Calu3 (cell line): Measurements from ENCODE around the gene PEX1. TPM values are rescaled to one million over a fixed set of nuclear protein-coding genes. Genes with fewer than 3 reads are reported as not detected.
"Not testable (repeated sequence)": the region's sequence is repeated elsewhere in the genome, so short reads cannot be mapped to it uniquely, and the experiment has no call there.

ENCODE experiments used
- BruUV-seq: library from RNA; stranded (reverse); fragments of 400-500 nt; replicated peaks from 2 replicates; lab custom pipeline; 2021; lab: Mats Ljungman, UMichigan
- CTCF ChIA-PET: fragments of 300-600 bp; sonication (Branson Sonifier 250); formaldehyde crosslinking; loops from one replicate; lab custom pipeline; 2022; ENCODE audit warnings: antibody characterized with exemption; lab: Charles Lee
- DNase-seq: peaks from one replicate; pipeline ENCODE4 v3.0.0; 2022
- H3K27ac Mint-ChIP-seq: one replicate; pipeline ENCODE4 v1.8.0; 2022; ENCODE audit warnings: mixed read lengths; ENCODE audit not compliant: unreplicated experiment
- H3K27me3 Mint-ChIP-seq: one replicate; pipeline ENCODE4 v1.8.0; 2022; ENCODE audit warnings: mixed read lengths; ENCODE audit not compliant: unreplicated experiment
- H3K36me3 Mint-ChIP-seq: one replicate; pipeline ENCODE4 v1.8.0; 2022; ENCODE audit warnings: mild to moderate bottlenecking, moderate library complexity, mixed read lengths; ENCODE audit not compliant: insufficient read depth, unreplicated experiment
- H3K4me1 Mint-ChIP-seq: one replicate; pipeline ENCODE4 v1.8.0; 2022; ENCODE audit warnings: mild to moderate bottlenecking, low read depth, mixed read lengths; ENCODE audit not compliant: unreplicated experiment
- H3K4me3 Mint-ChIP-seq: one replicate; pipeline ENCODE4 v1.8.0; 2022; ENCODE audit warnings: mild to moderate bottlenecking, low read depth, moderate library complexity, mixed read lengths; ENCODE audit not compliant: unreplicated experiment
- H3K9me3 Mint-ChIP-seq: one replicate; pipeline ENCODE4 v1.8.0; 2022; ENCODE audit warnings: low read depth, mixed read lengths; ENCODE audit not compliant: unreplicated experiment
- CTCF ChIP-seq: fragments of 200-600 bp; IDR thresholded peaks from one replicate; pipeline ENCODE4 v1.8.0; 2022; ENCODE audit warnings: antibody characterized with exemption; ENCODE audit not compliant: unreplicated experiment
- intact Hi-C: fragments of 100-400 bp; cut with micrococcal nuclease; formaldehyde crosslinking; loops from one replicate; pipeline ENCODE4 v1.10.0; 2022; ENCODE audit not compliant: unreplicated experiment
- total RNA-seq: library from RNA; stranded (reverse); gene quantifications from 2 replicates; pipeline ENCODE4 v1.2.3, GENCODE V29; 2022

Gene PEX1
- total RNA-seq, 1 experiment from 2014 or later, result 10.1 TPM

GRCh38 chr7:92478711-92479110 is 49.6 kb downstream of the PEX1 start:
- CTCF ChIA-PET, result no interaction called here

GRCh38 chr7:92478095-92478494 is 50.2 kb downstream of the PEX1 start:
- Mint-ChIP-seq H3K27me3 (no peaks in the 10 kb centered on the region), H3K27ac (no peak overlapping the region), H3K4me1 (peaks cover 10% of the 10 kb centered on the region), H3K4me3 (no peak overlapping the region), H3K36me3 (no peaks in the 10 kb centered on the region), H3K9me3 (no peaks in the 10 kb centered on the region)
- DNase-seq, result no peak
- no TSS peak for BruUV-seq
- intact Hi-C loops, result no loop called here
- TF ChIP-seq CTCF, result no peak
- CTCF ChIA-PET, result no interaction called here

More at GRCh38 chr7:92478711-92479110, 49.6 kb downstream of the PEX1 start:
- Mint-ChIP-seq H3K9me3 (no peaks in the 10 kb centered on the region), H3K36me3 (no peaks in the 10 kb centered on the region), H3K27me3 (no peaks in the 10 kb centered on the region), H3K27ac (no peak overlapping the region), H3K4me1 (peaks cover 10% of the 10 kb centered on the region), H3K4me3 (no peak overlapping the region)
- no TSS peak for BruUV-seq
- DNase-seq, result no peak
- intact Hi-C loops, result no loop called here
- TF ChIP-seq CTCF, result no peak

GRCh38 chr7:92477681-92478080 is 50.6 kb downstream of the PEX1 start, which contains the start of gene ERVW-1:
Gene ERVW-1 (minus strand): TSS chr7:92477946. CDS start chr7:92470381, 7,565 bp downstream.
- BruUV-seq, H3K36me3 Mint-ChIP-seq, intact Hi-C loops, DNase-seq, H3K27ac Mint-ChIP-seq, H3K4me3 Mint-ChIP-seq, H3K9me3 Mint-ChIP-seq, H3K27me3 Mint-ChIP-seq, H3K4me1 Mint-ChIP-seq, CTCF ChIA-PET: not testable (repeated sequence)

- H3K27me3 Mint-ChIP-seq, intact Hi-C loops, H3K27ac Mint-ChIP-seq, H3K36me3 Mint-ChIP-seq, H3K9me3 Mint-ChIP-seq, DNase-seq, H3K4me3 Mint-ChIP-seq, BruUV-seq, H3K4me1 Mint-ChIP-seq: not testable (repeated sequence)
- CTCF ChIA-PET, result interaction anchor here (0.5 to 0.6 kb wide), 2 partner anchors 114 to 278 kb away, joined by 3 to 4 read pairs; partner anchors contain the start of gene FAM133B
Measured at GRCh38 chr7:92475851-92476590, 52.3 kb downstream of the PEX1 start.

GRCh38 chr7:92475261-92475770 is 53.0 kb downstream of the PEX1 start:
- DNase-seq, H3K4me3 Mint-ChIP-seq, H3K4me1 Mint-ChIP-seq, intact Hi-C loops, H3K36me3 Mint-ChIP-seq, H3K9me3 Mint-ChIP-seq, BruUV-seq, H3K27me3 Mint-ChIP-seq, H3K27ac Mint-ChIP-seq: not testable (repeated sequence)
- CTCF ChIA-PET, result interaction anchor here (0.5 to 0.6 kb wide), 2 partner anchors 115 to 278 kb away, joined by 3 to 4 read pairs; partner anchors contain the start of gene FAM133B

- BruUV-seq, H3K9me3 Mint-ChIP-seq, H3K4me1 Mint-ChIP-seq, H3K4me3 Mint-ChIP-seq, H3K27me3 Mint-ChIP-seq, H3K36me3 Mint-ChIP-seq, H3K27ac Mint-ChIP-seq, CTCF ChIA-PET, intact Hi-C loops: not testable (repeated sequence)
- DNase-seq, result peak; percentile 24
Measured at GRCh38 chr7:92473989-92474388, 54.3 kb downstream of the PEX1 start.

- H3K4me1 Mint-ChIP-seq, H3K9me3 Mint-ChIP-seq, DNase-seq, BruUV-seq, H3K4me3 Mint-ChIP-seq, intact Hi-C loops, H3K27ac Mint-ChIP-seq, H3K27me3 Mint-ChIP-seq, H3K36me3 Mint-ChIP-seq: not testable (repeated sequence)
- CTCF ChIA-PET, result interaction anchor here (0.6 kb wide), 1 partner anchor 83 kb away, joined by 3 read pairs; no protein-coding TSS in a partner anchor
Measured at GRCh38 chr7:92468589-92468988, 59.7 kb downstream of the PEX1 start.
